Activated naive CD4-positive, alpha-beta T cell treated with anti-CD3 and anti-CD28 coated beads, Interleukin-2, amount 50 U/mL, for 24 hours (primary cell): Measurements from ENCODE around the gene PALM3.
"Not testable (repeated sequence)": the region's sequence is repeated elsewhere in the genome, so short reads cannot be mapped to it uniquely, and the experiment has no call there.

ENCODE experiments used
- H3K27ac Mint-ChIP-seq: one replicate; pipeline ENCODE4 v1.8.0; 2021; ENCODE audit warnings: mild to moderate bottlenecking, mixed read lengths
- H3K27me3 Mint-ChIP-seq: one replicate; pipeline ENCODE4 v1.8.0; 2021; ENCODE audit warnings: mixed read lengths
- H3K36me3 Mint-ChIP-seq: one replicate; pipeline ENCODE4 v1.8.0; 2021; ENCODE audit warnings: mixed read lengths
- H3K4me1 Mint-ChIP-seq: one replicate; pipeline ENCODE4 v1.8.0; 2021; ENCODE audit warnings: mixed read lengths
- H3K4me3 Mint-ChIP-seq: one replicate; pipeline ENCODE4 v1.8.0; 2021; ENCODE audit warnings: mild to moderate bottlenecking, mixed read lengths
- H3K9me3 Mint-ChIP-seq: one replicate; pipeline ENCODE4 v1.8.0; 2021; ENCODE audit warnings: mixed read lengths

The PALM3 gene

DNA sequence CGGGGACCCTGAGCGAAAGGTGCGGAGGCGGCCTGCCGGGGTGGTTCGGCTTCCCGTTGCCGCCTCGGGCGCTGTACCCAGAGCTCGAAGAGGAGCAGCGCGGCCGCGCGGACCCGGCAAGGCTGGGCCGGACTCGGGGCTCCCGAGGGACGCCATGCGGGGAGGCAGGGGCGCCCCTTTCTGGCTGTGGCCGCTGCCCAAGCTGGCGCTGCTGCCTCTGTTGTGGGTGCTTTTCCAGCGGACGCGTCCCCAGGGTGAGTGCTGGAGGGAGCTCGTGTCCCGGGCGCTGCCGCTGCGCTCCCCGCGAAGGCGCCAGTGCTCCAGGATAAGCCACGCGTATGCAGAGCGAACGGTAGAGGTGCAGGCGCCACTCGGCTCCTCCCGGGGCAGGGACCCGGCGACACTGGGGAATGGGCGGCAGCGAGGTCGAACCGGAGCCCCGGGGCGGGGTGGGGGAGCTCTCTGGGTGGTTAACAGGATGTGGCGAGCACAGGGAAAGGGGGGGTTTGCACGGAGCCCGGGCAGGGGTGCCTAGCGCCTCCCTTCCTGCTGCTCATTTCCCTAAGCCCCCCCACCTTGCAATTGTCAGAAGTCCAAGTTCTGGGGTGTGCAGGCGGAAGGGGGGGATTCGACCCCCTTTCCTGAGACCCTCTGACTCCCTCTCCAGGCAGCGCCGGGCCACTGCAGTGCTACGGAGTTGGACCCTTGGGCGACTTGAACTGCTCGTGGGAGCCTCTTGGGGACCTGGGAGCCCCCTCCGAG lies 30.0 kb downstream of the PALM3 start, which contains the start of gene IL27RA:
Gene IL27RA (plus strand): TSS at position 44 of the 762 bp plus-strand sequence. CDS start 111 bp downstream, at position 155.
- Mint-ChIP-seq H3K4me3 (peak within 1 kb of the TSS; percentile 93), H3K27ac (peak within 1 kb of the TSS; percentile 92), H3K9me3 (no peaks in the 10 kb centered on the region), H3K4me1 (peaks cover 35% of the 10 kb centered on the region), H3K36me3 (peaks cover 2% of the 10 kb centered on the region), H3K27me3 (no peaks in the 10 kb centered on the region)

DNA sequence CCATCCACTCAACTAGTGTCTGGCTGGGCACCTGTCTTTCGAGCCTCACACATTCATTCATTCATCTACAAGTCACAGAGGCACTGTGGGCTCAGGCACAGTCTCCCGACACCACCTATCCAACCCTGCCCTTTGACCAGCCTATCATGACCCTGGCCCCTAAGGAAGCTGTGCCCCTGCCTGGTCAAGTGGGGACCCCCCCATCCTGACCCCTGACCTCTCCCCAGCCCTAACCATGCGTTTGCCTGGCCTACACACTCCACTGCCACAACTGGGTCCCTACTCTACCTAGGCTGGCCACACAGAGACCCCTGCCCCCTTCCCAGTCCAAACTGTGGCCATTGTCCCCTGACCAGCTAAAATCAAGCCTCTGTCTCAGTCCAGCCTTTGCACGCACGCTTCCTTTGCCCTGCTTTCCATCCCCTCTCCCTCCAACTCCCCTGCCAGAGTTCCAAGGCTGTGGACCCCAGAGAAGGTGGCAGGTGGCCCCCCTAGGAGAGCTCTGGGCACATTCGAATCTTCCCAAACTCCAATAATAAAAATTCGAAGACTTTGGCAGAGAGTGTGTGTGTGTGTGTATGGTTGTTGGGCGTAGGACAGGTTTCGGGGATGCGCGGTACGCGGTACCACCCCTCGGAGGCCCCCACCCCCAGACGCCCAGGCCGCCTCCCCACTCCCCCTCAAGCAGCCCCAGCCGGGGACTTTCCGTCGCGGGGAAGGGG lies 30.7 kb downstream of the PALM3 start:
- H3K9me3 Mint-ChIP-seq: no peaks in the 10 kb centered on the region
- peak overlapping the region; percentile 61 for H3K27ac Mint-ChIP-seq
- no peaks in the 10 kb centered on the region for H3K27me3 Mint-ChIP-seq
- peaks cover 33% of the 10 kb centered on the region for H3K4me1 Mint-ChIP-seq
- peaks cover 1% of the 10 kb centered on the region for H3K36me3 Mint-ChIP-seq
- H3K4me3 Mint-ChIP-seq: peak overlapping the region; percentile 93

DNA sequence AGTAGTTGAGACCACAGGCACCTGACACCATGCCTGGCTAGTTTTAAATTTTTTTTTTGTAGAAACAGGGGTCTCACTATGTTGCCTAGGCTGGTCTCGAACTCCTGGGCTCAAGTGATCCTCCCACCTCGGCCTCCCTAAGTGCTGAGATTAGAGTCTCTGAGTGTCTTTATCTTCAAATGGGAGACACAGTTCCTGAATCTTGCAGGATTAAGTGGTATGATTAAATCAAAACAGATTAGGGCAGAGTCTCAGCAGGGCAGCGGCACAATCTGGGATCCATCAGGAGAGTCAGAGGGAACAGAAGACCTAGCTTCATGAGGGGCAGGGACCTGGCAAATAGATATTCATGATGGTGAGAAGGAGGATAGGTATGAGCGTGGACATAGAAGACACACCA lies 33.0 kb downstream of the PALM3 start:
- H3K9me3 Mint-ChIP-seq: no peaks in the 10 kb centered on the region
- H3K27ac Mint-ChIP-seq: no peak overlapping the region
- no peaks in the 10 kb centered on the region for H3K36me3 Mint-ChIP-seq
- no peak overlapping the region for H3K4me3 Mint-ChIP-seq
- no peaks in the 10 kb centered on the region for H3K27me3 Mint-ChIP-seq
- H3K4me1 Mint-ChIP-seq: peaks cover 29% of the 10 kb centered on the region

DNA sequence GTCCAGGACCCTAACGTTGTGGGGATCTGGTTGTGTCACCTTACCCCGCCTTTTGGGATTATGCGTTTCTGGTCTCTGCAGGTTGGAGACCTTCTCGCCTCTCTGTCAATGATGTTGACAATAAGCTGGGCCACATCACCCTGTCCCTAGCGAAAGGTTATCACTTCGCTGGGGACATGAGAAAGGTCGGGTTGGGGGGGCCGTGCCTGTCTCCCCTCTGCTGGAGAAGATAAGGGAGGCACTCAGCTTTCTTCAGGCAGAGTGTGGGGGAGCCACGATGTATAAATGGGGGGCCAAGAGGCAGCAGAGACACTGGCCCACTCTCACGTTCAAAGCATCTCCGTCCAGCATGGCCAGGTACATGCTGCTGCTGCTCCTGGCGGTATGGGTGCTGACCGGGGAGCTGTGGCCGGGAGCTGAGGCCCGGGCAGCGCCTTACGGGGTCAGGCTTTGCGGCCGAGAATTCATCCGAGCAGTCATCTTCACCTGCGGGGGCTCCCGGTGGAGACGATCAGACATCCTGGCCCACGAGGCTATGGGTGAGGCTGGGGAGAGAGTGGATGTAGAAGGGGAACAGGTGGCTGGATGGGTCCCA lies 33.9 kb downstream of the PALM3 start, which contains the start of gene RLN3:
Gene RLN3 (plus strand): TSS at position 293 of the 595 bp plus-strand sequence. CDS start 57 bp downstream, at position 350.
- Mint-ChIP-seq H3K4me1 (peaks cover 36% of the 10 kb centered on the region), H3K36me3 (no peaks in the 10 kb centered on the region), H3K4me3 (no peak within 1 kb of the TSS), H3K9me3 (no peaks in the 10 kb centered on the region), H3K27ac (no peak within 1 kb of the TSS), H3K27me3 (no peaks in the 10 kb centered on the region)

DNA sequence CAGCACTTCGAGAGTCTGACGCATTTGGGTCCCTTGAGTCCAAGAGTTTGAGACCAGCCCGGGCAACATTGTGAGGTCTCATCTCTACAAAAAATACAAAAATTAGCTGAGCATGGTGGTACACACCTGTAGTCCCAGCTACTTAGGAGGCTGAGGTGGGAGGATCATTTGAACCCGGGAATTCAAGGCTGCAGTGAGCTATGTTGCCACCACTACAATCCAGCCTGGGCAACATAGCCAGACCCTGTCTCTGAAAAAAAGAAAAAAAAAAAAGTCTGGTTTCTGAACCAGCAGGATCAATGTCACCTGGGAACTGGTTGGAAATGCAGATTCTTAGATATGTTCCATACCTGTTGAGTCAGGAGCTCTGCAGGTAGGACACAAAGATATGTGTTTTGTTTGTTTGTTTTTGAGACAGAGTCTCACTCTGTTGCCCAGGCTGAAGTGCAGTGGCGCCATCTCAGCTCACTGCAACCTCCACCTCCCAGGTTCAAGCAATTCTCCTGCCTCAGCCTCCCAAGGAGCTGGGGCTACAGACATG lies 35.2 kb downstream of the PALM3 start:
- peaks cover 29% of the 10 kb centered on the region for H3K4me1 Mint-ChIP-seq
- H3K27ac Mint-ChIP-seq, H3K4me3 Mint-ChIP-seq, H3K9me3 Mint-ChIP-seq, H3K36me3 Mint-ChIP-seq, H3K27me3 Mint-ChIP-seq: not testable (repeated sequence)

DNA sequence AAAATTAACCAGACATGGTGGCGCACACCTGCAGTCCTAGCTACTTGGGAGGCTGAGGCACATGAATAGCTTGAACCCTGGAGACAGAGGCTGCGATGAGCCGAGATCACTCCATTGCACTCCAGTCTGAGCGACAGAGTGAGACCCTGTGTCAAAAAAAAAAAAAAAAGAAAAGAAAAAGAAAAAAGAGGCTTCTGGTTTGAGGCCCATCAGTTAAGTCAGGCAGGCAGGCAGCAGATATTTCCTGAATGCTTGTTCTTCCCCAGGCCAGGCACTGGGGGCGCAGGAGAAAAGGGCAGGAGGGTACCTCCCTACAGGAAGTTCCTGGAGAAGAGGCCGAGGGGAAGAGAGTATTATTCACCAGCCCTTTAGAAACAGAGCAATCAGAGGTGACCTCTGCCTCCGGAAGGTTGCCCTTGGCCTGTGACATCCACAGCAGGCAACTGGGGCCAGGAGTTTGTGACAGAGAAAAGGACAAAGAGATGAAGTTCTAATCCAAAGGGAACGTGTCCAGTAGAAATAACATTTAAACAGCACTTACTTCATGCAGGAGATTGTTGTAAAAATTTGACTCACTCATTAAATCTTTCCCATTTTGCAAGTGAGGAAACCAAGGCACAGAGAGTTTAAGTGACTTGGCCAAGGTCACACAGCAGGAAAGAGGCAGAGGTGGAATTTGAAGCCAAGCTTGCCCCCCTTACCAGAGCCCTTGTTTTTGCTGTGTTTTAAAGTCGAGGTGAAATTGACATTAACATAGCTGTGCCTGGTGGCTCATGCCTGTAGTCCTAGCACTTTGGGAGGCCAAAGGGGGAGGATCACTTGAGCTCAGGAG lies 38.3 kb downstream of the PALM3 start:
- H3K36me3 Mint-ChIP-seq: no peaks in the 10 kb centered on the region
- H3K27me3 Mint-ChIP-seq: no peaks in the 10 kb centered on the region
- no peak overlapping the region for H3K27ac Mint-ChIP-seq
- H3K4me1 Mint-ChIP-seq: peaks cover 13% of the 10 kb centered on the region
- H3K4me3 Mint-ChIP-seq: no peak overlapping the region
- no peaks in the 10 kb centered on the region for H3K9me3 Mint-ChIP-seq

DNA sequence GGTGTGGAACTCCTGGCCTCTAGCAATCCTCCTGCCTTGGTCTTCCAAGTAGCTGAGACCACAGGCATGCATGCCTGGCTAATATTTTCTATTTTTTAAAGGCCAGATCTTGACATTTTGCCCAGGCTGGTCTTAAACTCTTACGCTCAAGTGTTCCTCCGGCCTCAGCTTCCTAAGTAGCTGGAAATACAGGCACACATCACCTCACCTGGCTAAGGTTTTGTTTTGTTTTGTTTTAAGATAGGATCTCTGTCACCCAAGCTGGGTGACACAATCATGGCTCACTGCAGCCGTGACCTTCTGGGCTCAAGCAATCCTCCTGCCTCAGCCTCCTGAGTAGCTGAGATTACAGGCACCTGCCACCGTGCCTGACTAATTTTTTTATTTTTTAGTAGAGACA lies 39.4 kb downstream of the PALM3 start:
- H3K4me3 Mint-ChIP-seq: no peak overlapping the region
- peaks cover 13% of the 10 kb centered on the region for H3K4me1 Mint-ChIP-seq
- H3K27ac Mint-ChIP-seq: no peak overlapping the region
- H3K36me3 Mint-ChIP-seq: no peaks in the 10 kb centered on the region
- no peaks in the 10 kb centered on the region for H3K9me3 Mint-ChIP-seq
- H3K27me3 Mint-ChIP-seq: no peaks in the 10 kb centered on the region

DNA sequence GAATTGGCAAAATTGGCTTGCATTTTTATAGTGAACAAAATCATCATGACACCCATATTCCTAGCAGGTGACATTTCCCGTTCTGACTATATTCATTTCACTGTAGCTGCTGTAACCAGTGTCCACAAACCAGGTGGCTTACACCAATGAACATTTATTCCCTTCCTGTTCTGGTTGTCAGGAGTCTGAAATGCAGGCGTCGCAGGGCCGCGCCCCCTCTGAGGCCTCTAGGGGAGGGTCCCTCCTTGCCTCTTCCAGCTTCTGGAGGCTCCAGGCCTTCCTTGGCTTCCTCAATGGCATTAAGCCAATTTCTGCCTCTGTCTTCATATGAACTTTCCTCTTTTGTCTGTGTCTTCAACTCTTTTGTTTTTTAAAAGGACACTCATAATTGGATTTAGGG lies 40.4 kb downstream of the PALM3 start:
- H3K36me3 Mint-ChIP-seq: no peaks in the 10 kb centered on the region
- H3K27ac Mint-ChIP-seq: no peak overlapping the region
- H3K27me3 Mint-ChIP-seq: no peaks in the 10 kb centered on the region
- no peaks in the 10 kb centered on the region for H3K9me3 Mint-ChIP-seq
- H3K4me1 Mint-ChIP-seq: peaks cover 13% of the 10 kb centered on the region
- H3K4me3 Mint-ChIP-seq: no peak overlapping the region

DNA sequence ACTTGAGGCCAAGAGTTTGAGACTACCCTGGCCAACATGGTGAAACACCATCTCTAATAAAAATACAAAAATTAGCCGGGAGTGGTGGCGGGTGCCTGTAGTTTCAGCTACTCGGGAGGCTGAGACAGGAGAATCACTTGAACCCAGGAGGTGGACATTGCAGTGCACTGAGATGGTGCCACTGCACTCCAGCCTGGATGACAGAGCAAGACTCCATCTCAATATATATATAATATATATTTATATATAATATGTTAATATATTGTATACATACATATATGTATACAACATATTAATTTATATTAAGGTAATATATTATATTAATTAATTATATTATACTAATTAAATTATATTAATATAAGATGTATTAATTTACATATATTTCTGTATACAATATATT lies 42.1 kb downstream of the PALM3 start:
- H3K4me1 Mint-ChIP-seq, H3K36me3 Mint-ChIP-seq, H3K4me3 Mint-ChIP-seq, H3K27ac Mint-ChIP-seq, H3K27me3 Mint-ChIP-seq, H3K9me3 Mint-ChIP-seq: not testable (repeated sequence)

DNA sequence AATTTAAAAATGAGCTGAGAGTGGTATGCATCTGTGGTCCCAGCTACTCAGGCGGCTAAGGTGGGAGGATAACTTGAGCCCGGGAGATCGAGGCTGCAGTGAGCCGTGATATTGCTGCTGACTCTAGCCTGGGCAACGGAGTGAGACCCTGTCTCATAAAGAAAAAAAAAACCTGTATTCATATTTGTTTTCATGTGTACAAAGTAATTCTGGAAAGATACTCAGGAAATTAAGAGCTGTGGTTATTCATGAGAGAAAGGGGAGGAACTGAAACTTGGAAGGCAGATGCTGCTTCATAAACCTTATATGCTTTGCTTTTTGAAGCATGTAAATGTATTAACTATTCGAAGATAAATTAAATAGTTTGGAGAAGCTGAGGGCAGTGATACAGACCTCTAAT lies 42.8 kb downstream of the PALM3 start:
- Mint-ChIP-seq H3K27ac (no peak overlapping the region), H3K4me1 (peaks cover 9% of the 10 kb centered on the region), H3K4me3 (no peak overlapping the region), H3K36me3 (no peaks in the 10 kb centered on the region), H3K27me3 (no peaks in the 10 kb centered on the region), H3K9me3 (no peaks in the 10 kb centered on the region)

DNA sequence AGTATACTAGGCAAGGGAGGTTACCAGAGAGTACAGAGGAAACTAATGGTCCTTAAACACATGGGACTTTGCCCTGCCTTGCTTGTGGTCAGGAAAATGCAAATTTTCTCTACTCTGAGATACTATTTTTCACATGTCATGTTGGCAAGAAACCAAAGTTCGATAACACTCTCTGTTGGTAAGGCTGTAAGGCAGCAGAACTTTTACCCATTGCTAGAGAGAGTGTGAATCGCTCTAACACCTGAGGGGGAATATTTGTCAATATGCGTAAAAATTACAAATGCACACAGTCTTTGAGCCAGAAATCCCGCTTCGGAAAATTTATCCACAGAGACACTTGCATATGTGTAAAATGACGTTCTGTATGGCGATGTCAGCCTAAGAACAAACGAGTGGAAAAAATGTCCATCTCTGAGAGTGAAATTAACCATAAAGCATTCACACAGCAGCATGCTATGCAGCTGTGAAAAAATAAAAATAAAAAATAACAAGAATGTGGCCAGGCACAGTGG lies 46.3 kb downstream of the PALM3 start:
- Mint-ChIP-seq H3K36me3 (no peaks in the 10 kb centered on the region), H3K27me3 (no peaks in the 10 kb centered on the region), H3K9me3 (no peaks in the 10 kb centered on the region), H3K27ac (peak overlapping the region; percentile 23), H3K4me1 (no peaks in the 10 kb centered on the region), H3K4me3 (no peak overlapping the region)

DNA sequence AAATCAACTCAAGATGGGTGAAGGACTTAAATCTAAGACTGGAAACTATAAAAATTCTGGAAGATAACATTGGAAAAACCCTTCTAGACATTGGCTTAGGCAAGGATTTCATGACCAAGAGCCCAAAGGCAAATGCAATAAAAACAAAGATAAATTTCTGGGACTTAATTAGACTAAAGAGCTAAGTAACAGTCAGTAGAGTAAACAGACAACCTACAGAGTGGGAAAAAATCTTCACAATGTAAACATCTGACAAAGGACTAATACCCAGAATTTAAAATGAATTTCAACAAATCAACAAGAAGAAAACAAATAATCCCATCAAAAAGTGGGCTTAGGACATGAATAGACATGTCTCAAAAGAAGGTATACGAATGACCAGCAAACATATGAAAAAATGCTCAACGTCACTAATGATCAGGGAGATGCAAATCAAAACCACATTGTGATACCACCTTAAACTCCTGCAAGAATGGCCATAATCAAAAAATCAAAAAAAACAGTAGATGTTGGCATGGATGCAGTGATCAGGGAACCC lies 49.4 kb downstream of the PALM3 start:
- H3K36me3 Mint-ChIP-seq: no peaks in the 10 kb centered on the region
- H3K27ac Mint-ChIP-seq: no peak overlapping the region
- H3K9me3 Mint-ChIP-seq: no peaks in the 10 kb centered on the region
- H3K4me3 Mint-ChIP-seq: no peak overlapping the region
- H3K27me3 Mint-ChIP-seq: no peaks in the 10 kb centered on the region
- H3K4me1 Mint-ChIP-seq: peaks cover 4% of the 10 kb centered on the region

DNA sequence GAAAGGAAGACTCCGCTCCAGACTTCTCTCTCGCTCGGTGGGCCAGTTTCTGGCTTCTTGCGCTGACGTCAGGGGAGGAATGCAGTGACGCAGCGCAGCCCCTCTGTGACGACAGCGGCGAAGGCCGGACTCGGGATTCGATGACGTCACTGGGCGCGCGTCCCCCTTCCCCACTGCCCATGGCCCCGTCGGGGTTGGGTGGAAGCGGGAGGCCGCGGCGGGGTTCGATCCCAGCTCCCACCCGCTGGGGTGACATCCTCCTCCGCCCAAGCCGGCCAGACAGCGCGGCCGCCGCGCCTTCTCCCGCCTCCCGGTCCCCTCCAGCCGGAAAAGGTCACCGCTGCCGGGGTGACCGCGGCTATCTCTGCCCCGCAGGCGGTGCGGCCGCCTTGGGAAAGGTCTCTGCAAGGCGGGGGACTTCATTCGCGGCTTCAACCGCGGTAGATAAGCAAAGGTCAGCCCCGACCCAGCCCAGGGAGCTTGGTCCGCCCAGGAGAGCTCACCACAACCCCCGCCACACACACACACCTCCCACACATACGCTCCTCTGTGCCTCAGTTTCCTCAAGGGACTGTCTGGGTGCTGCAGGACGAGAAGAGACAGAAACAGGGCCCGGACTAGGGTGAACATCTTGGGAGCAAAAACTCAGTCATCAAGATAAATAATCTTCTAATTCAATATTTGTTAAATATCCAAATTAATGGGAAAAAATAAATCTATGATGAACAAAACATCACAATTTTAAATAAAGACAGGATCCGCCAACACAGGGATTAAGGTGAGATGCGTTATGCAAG lies 54.9 kb downstream of the PALM3 start:
- Mint-ChIP-seq H3K27me3 (no peaks in the 10 kb centered on the region), H3K9me3 (no peaks in the 10 kb centered on the region), H3K4me3 (peak overlapping the region; percentile 93), H3K27ac (peak overlapping the region; percentile 97), H3K4me1 (peaks cover 33% of the 10 kb centered on the region), H3K36me3 (no peaks in the 10 kb centered on the region)

DNA sequence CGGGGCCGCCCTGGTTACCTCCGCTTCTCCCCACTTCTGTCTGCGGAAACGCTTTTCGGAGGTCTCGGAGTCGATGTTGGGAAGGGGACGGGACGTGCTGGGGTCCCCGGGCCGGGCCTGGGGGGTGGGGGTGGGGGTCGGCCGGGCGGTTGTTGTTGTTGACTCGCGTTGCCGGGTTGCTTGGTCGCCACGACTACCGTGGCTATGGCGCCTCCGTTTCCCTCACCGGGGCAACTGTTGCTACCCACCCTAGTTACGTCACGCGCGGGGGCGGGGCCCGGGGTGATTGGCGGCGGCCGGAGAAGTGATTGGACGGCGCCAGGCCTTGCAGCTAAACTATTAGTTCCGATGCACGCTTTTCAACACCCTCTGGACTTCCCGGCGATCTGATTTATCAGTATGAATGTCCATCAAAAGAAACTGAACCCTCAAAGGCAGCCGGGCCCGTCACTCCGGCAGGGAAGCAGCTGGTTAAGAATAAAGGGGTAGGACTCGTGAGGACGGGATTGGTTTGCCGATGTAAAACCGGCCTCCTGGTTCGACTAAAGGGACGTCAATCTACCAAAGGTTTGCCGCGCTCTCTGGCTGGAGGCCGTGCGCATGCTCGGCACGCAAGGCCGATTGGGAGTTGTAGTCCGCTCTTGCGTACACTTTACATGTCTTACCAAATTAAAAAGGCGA lies 55.7 kb downstream of the PALM3 start, which contains the start of gene RFX1:
Gene RFX1 (minus strand): TSS at position 236 of the 681 bp plus-strand sequence. CDS start 12,477 bp downstream, outside the sequence.
- Mint-ChIP-seq H3K36me3 (no peaks in the 10 kb centered on the region), H3K27me3 (no peaks in the 10 kb centered on the region), H3K4me3 (peak within 1 kb of the TSS; percentile 93), H3K27ac (peak within 1 kb of the TSS; percentile 97), H3K9me3 (no peaks in the 10 kb centered on the region), H3K4me1 (peaks cover 40% of the 10 kb centered on the region)
